Activated T-helper 17 cell treated with anti-CD3 and anti-CD28 coated beads, Interleukin-2, amount 50 U/mL, for 72 hours (primary cell): Measurements from ENCODE around the gene FAM9C. TPM values are rescaled to one million over a fixed set of nuclear protein-coding genes. Genes with fewer than 3 reads are reported as not detected.
"Not testable (repeated sequence)": the region's sequence is repeated elsewhere in the genome, so short reads cannot be mapped to it uniquely, and the experiment has no call there.

Source experiments
- ATAC-seq: fragments of 150-1000 bp; cut with Tn5 transposase; replicated peaks from 2 replicates; pipeline ENCODE4 v1.10.0; 2021; ENCODE audit warnings: mild to moderate bottlenecking, moderate library complexity
- H3K27ac Mint-ChIP-seq: one replicate; pipeline ENCODE4 v1.8.0; 2022; ENCODE audit warnings: mixed read lengths
- H3K27me3 Mint-ChIP-seq: one replicate; pipeline ENCODE4 v1.8.0; 2022; ENCODE audit warnings: mixed read lengths
- H3K36me3 Mint-ChIP-seq: one replicate; pipeline ENCODE4 v1.8.0; 2022; ENCODE audit warnings: low read depth, mild to moderate bottlenecking, mixed read lengths
- H3K4me1 Mint-ChIP-seq: one replicate; pipeline ENCODE4 v1.8.0; 2022; ENCODE audit warnings: mixed read lengths
- H3K4me3 Mint-ChIP-seq: one replicate; pipeline ENCODE4 v1.8.0; 2022; ENCODE audit warnings: mild to moderate bottlenecking, mixed read lengths
- H3K9me3 Mint-ChIP-seq: one replicate; pipeline ENCODE4 v1.8.0; 2022; ENCODE audit warnings: mixed read lengths
- total RNA-seq, 2 donors: library from RNA; stranded (reverse); gene quantifications; one replicate each; pipeline ENCODE4 v1.2.3, GENCODE V29; 2022

Gene FAM9C
- total RNA-seq, 2 donors from 2014 or later, result 0.21 TPM; not detected in 1

- H3K4me3 Mint-ChIP-seq, H3K9me3 Mint-ChIP-seq, H3K27ac Mint-ChIP-seq, H3K36me3 Mint-ChIP-seq, ATAC-seq, H3K27me3 Mint-ChIP-seq: not testable (repeated sequence)
- H3K4me1 Mint-ChIP-seq, result peaks cover 13% of the 10 kb centered on the region
Observed at GRCh38 chrX:13063124-13063523, 18.7 kb upstream of the FAM9C start.

GRCh38 chrX:13062331-13062730 is 17.9 kb upstream of the FAM9C start:
- not testable (repeated sequence) for H3K9me3 Mint-ChIP-seq, ATAC-seq

GRCh38 chrX:13061215-13061708 is 16.8 kb upstream of the FAM9C start:
- not testable (repeated sequence) for H3K9me3 Mint-ChIP-seq

More at GRCh38 chrX:13062331-13062730, 17.9 kb upstream of the FAM9C start:
- not testable (repeated sequence) for H3K27ac Mint-ChIP-seq, H3K4me3 Mint-ChIP-seq, H3K27me3 Mint-ChIP-seq, H3K36me3 Mint-ChIP-seq
- H3K4me1 Mint-ChIP-seq, result peaks cover 13% of the 10 kb centered on the region

GRCh38 chrX:13059637-13060499 is 15.4 kb upstream of the FAM9C start:
- Mint-ChIP-seq H3K36me3 (no peaks in the 10 kb centered on the region), H3K27me3 (no peaks in the 10 kb centered on the region), H3K9me3 (no peaks in the 10 kb centered on the region), H3K27ac (no peak overlapping the region), H3K4me3 (peak overlapping the region; percentile 32), H3K4me1 (peaks cover 15% of the 10 kb centered on the region)
- peak; percentile 34 for ATAC-seq

More at GRCh38 chrX:13061215-13061708, 16.8 kb upstream of the FAM9C start:
- not testable (repeated sequence) for H3K4me1 Mint-ChIP-seq, ATAC-seq, H3K4me3 Mint-ChIP-seq, H3K36me3 Mint-ChIP-seq, H3K27ac Mint-ChIP-seq, H3K27me3 Mint-ChIP-seq

- no peaks in the 10 kb centered on the region for H3K36me3 Mint-ChIP-seq
- H3K27me3 Mint-ChIP-seq, result no peaks in the 10 kb centered on the region
- ATAC-seq, result peak; percentile 43
- H3K4me3 Mint-ChIP-seq, result peak overlapping the region; percentile 3
- peaks cover 24% of the 10 kb centered on the region for H3K4me1 Mint-ChIP-seq
- no peak overlapping the region for H3K27ac Mint-ChIP-seq
- peaks cover under 1% of the 10 kb centered on the region for H3K9me3 Mint-ChIP-seq
Observed at GRCh38 chrX:13055486-13055885, 11.1 kb upstream of the FAM9C start.

GRCh38 chrX:13053171-13053570 is 8.8 kb upstream of the FAM9C start:
- Mint-ChIP-seq H3K36me3 (no peaks in the 10 kb centered on the region), H3K9me3 (peaks cover 5% of the 10 kb centered on the region), H3K27ac (peak overlapping the region; percentile 95), H3K4me3 (peak overlapping the region; percentile 78), H3K27me3 (no peaks in the 10 kb centered on the region), H3K4me1 (peaks cover 33% of the 10 kb centered on the region)
- ATAC-seq, result peak; percentile 21

GRCh38 chrX:13051529-13052172 is 7.2 kb upstream of the FAM9C start:
- peaks cover 5% of the 10 kb centered on the region for H3K9me3 Mint-ChIP-seq
- H3K27me3 Mint-ChIP-seq, result no peaks in the 10 kb centered on the region
- peak overlapping the region; percentile 78 for H3K4me3 Mint-ChIP-seq
- H3K27ac Mint-ChIP-seq, result peak overlapping the region; percentile 95
- peak; percentile 79 for ATAC-seq
- H3K36me3 Mint-ChIP-seq, result no peaks in the 10 kb centered on the region
- peaks cover 38% of the 10 kb centered on the region for H3K4me1 Mint-ChIP-seq

GRCh38 chrX:13051167-13051528 is 6.7 kb upstream of the FAM9C start:
- H3K27me3 Mint-ChIP-seq, result no peaks in the 10 kb centered on the region
- H3K9me3 Mint-ChIP-seq, result peaks cover 5% of the 10 kb centered on the region
- H3K4me3 Mint-ChIP-seq, result peak overlapping the region; percentile 78
- no peak for ATAC-seq
- peak overlapping the region; percentile 95 for H3K27ac Mint-ChIP-seq
- H3K36me3 Mint-ChIP-seq, result no peaks in the 10 kb centered on the region
- peaks cover 36% of the 10 kb centered on the region for H3K4me1 Mint-ChIP-seq

- Mint-ChIP-seq H3K27me3 (no peaks in the 10 kb centered on the region), H3K4me3 (peak overlapping the region; percentile 78), H3K27ac (peak overlapping the region; percentile 95), H3K4me1 (peaks cover 32% of the 10 kb centered on the region), H3K9me3 (peaks cover 5% of the 10 kb centered on the region), H3K36me3 (no peaks in the 10 kb centered on the region)
- no peak for ATAC-seq
Observed at GRCh38 chrX:13050151-13050550, 5.7 kb upstream of the FAM9C start.

GRCh38 chrX:13048280-13048679 is 3.9 kb upstream of the FAM9C start:
- peak; percentile 43 for ATAC-seq
- H3K36me3 Mint-ChIP-seq, result no peaks in the 10 kb centered on the region
- H3K27me3 Mint-ChIP-seq, result no peaks in the 10 kb centered on the region
- H3K27ac Mint-ChIP-seq, result peak overlapping the region; percentile 69
- peak overlapping the region; percentile 59 for H3K4me3 Mint-ChIP-seq
- H3K4me1 Mint-ChIP-seq, result peaks cover 25% of the 10 kb centered on the region
- peaks cover 5% of the 10 kb centered on the region for H3K9me3 Mint-ChIP-seq

GRCh38 chrX:13047759-13048158 is 3.3 kb upstream of the FAM9C start:
- Mint-ChIP-seq H3K9me3 (peaks cover 5% of the 10 kb centered on the region), H3K27ac (peak overlapping the region; percentile 69), H3K36me3 (no peaks in the 10 kb centered on the region), H3K27me3 (no peaks in the 10 kb centered on the region), H3K4me3 (peak overlapping the region; percentile 59), H3K4me1 (peaks cover 25% of the 10 kb centered on the region)
- no peak for ATAC-seq

- ATAC-seq, result no peak
- Mint-ChIP-seq H3K36me3 (no peaks in the 10 kb centered on the region), H3K27me3 (no peaks in the 10 kb centered on the region), H3K9me3 (peaks cover 5% of the 10 kb centered on the region), H3K4me1 (peaks cover 21% of the 10 kb centered on the region), H3K27ac (peak overlapping the region; percentile 20), H3K4me3 (peak overlapping the region; percentile 59)
Observed at GRCh38 chrX:13046141-13046855, 1.9 kb upstream of the FAM9C start.

GRCh38 chrX:13043938-13044337 is 482 bp downstream of the FAM9C start:
- H3K27ac Mint-ChIP-seq, result no peak overlapping the region

GRCh38 chrX:13043138-13043537 is 1.3 kb downstream of the FAM9C start:
- H3K4me3 Mint-ChIP-seq, result no peak overlapping the region
- peaks cover 7% of the 10 kb centered on the region for H3K9me3 Mint-ChIP-seq
- no peak for ATAC-seq
- no peak overlapping the region for H3K27ac Mint-ChIP-seq
- H3K36me3 Mint-ChIP-seq, result no peaks in the 10 kb centered on the region
- no peaks in the 10 kb centered on the region for H3K27me3 Mint-ChIP-seq
- peaks cover 13% of the 10 kb centered on the region for H3K4me1 Mint-ChIP-seq

More at GRCh38 chrX:13043938-13044337, 482 bp downstream of the FAM9C start:
- peaks cover 7% of the 10 kb centered on the region for H3K9me3 Mint-ChIP-seq
- H3K4me1 Mint-ChIP-seq, result peaks cover 19% of the 10 kb centered on the region
- ATAC-seq, result no peak
- H3K36me3 Mint-ChIP-seq, result no peaks in the 10 kb centered on the region
- H3K4me3 Mint-ChIP-seq, result no peak overlapping the region
- no peaks in the 10 kb centered on the region for H3K27me3 Mint-ChIP-seq
